SK-N-MC (cell line): ENCODE measurements around the gene ELK4.

Experiments
- DNase-seq: peaks from one replicate; pipeline ENCODE4 v3.0.0-alpha.2; 2011; ENCODE audit warnings: low read depth, low spot score
- H3K27ac ChIP-seq: fragments of 200-600 bp; sonication (generic); 2 replicates; pipeline ENCODE4 v1.5.1; 2016; ENCODE audit warnings: mixed run types
- H3K36me3 ChIP-seq: fragments of 200-600 bp; sonication (generic); 2 replicates; pipeline ENCODE4 v1.6.1; 2017; ENCODE audit warnings: antibody characterized with exemption, low read length, mixed read lengths; ENCODE audit not compliant: insufficient read depth
- H3K4me3 ChIP-seq: fragments of 200-600 bp; sonication (generic); 2 replicates; pipeline ENCODE4 v1.5.1; 2016
- H3K9ac ChIP-seq: fragments of 200-600 bp; sonication (generic); 2 replicates; pipeline ENCODE4 v1.8.0; 2017; ENCODE audit warnings: mixed run types, mixed read lengths; ENCODE audit not compliant: insufficient read length
- H3K9me3 ChIP-seq: fragments of 200-600 bp; sonication (generic); 2 replicates; pipeline ENCODE4 v1.6.1; 2017; ENCODE audit warnings: low read depth, mild to moderate bottlenecking, antibody characterized with exemption, low read length, moderate library complexity, mixed read lengths
- EZH2 ChIP-seq: fragments of 200-600 bp; sonication (generic); IDR thresholded peaks from one replicate; pipeline ENCODE4 v1.6.1; 2017; ENCODE audit warnings: antibody characterized with exemption
- FOXP2 ChIP-seq: optimal IDR thresholded peaks from 2 replicates; pipeline ENCODE3; 2011; ENCODE audit warnings: mild to moderate bottlenecking, moderate library complexity; ENCODE audit not compliant: insufficient read depth; ENCODE audit errors: extremely low read length, control extremely low read depth
- POLR2AphosphoS5 ChIP-seq: IDR thresholded peaks from 2 replicates; pipeline ENCODE4 v1.6.1; 2012; ENCODE audit warnings: mild to moderate bottlenecking, low read depth, low read length, borderline replicate concordance

The ELK4 gene

DNA sequence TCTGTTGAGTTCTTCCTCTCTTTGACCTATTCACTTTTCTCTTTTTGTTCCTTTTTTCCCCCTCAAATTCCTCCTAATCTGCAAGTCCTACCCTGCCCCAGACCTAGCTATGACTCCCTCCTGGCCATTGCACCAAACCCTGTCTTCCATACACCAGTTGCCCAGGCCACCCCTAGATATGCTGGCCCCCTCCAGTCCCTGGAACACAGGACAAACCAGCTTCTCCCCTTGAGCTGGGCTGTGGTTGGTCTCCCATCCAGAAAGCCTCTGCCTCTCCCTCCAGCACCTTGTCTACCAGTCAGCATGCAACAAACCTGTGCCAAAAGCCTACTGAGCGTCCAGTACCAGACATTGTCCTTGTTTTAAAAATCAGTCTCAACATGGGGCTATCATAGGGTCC is 59.4 kb downstream of the ELK4 start:
- no peak for DNase-seq
- no peak overlapping the region for H3K9ac ChIP-seq
- H3K36me3 ChIP-seq = no peaks in the 10 kb centered on the region
- no peaks in the 10 kb centered on the region for H3K9me3 ChIP-seq
- no peak overlapping the region for H3K27ac ChIP-seq
- no peak overlapping the region for H3K4me3 ChIP-seq
- TF ChIP-seq FOXP2 = no peak

DNA sequence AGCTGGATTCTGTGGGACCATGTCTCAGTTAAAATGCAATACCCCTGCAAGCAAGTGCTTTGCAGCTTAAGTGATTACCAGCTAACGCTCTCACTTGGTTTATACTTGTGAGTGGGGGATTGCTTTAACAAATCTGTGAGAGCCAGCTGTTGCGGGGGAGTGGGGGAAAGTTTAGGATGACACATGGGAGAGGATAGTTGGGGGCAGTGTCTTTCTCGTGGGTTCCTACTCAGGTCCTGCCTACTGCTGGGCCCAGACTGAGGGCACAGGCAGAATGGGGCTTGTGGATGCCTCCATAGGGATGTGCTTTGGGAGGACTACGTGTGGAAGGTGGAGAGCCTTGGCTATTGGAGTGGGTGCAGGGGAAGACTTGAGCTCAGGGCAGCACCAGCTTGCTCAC is 60.1 kb downstream of the ELK4 start:
- Histone ChIP-seq H3K9me3 (no peaks in the 10 kb centered on the region), H3K9ac (no peak overlapping the region), H3K36me3 (no peaks in the 10 kb centered on the region), H3K27ac (no peak overlapping the region), H3K4me3 (no peak overlapping the region)
- TF ChIP-seq EZH2 (no peak), FOXP2 (no peak), POLR2AphosphoS5 (no peak)
- DNase-seq = no peak

GRCh38 chr1:205570796-205571537 is 60.8 kb downstream of the ELK4 start:
- no peak overlapping the region for H3K4me3 ChIP-seq
- no peaks in the 10 kb centered on the region for H3K9me3 ChIP-seq
- no peak overlapping the region for H3K27ac ChIP-seq
- no peak for DNase-seq
- no peak for TF ChIP-seq FOXP2
- TF ChIP-seq EZH2 = no peak
- TF ChIP-seq POLR2AphosphoS5 = no peak
- H3K36me3 ChIP-seq = no peaks in the 10 kb centered on the region
- no peak overlapping the region for H3K9ac ChIP-seq

DNA sequence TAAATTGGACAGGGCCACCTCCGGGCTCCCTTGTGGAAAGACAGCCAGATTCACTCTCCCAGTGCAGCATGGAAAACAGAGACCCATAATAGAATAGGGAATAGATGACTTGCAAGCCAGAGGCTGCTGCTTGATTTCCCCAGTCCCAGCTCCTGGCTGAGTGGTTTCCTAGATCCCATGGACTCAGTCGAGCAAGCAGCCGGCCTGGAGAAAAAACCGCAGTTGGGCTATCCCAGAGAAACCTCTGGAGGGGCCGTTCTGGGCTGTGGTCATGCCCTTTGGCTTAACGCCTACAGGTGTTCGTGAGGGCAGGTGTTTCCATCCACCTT is 61.7 kb downstream of the ELK4 start:
- no peak for DNase-seq
- Histone ChIP-seq H3K27ac (no peak overlapping the region), H3K36me3 (no peaks in the 10 kb centered on the region), H3K4me3 (no peak overlapping the region), H3K9ac (no peak overlapping the region), H3K9me3 (no peaks in the 10 kb centered on the region)
- TF ChIP-seq POLR2AphosphoS5 (no peak), FOXP2 (no peak), EZH2 (no peak)

- no peak overlapping the region for H3K9ac ChIP-seq
- TF ChIP-seq EZH2 (peak; percentile 43), FOXP2 (no peak)
- no peak overlapping the region for H3K4me3 ChIP-seq
- no peaks in the 10 kb centered on the region for H3K9me3 ChIP-seq
- DNase-seq = no peak
- no peaks in the 10 kb centered on the region for H3K36me3 ChIP-seq
- no peak overlapping the region for H3K27ac ChIP-seq
Observed at GRCh38 chr1:205569411-205570172, 62.2 kb downstream of the ELK4 start.

GRCh38 chr1:205568469-205569361 is 63.1 kb downstream of the ELK4 start:
- no peak overlapping the region for H3K27ac ChIP-seq
- H3K4me3 ChIP-seq = no peak overlapping the region
- TF ChIP-seq POLR2AphosphoS5 (no peak), EZH2 (no peak), FOXP2 (no peak)
- DNase-seq = no peak
- H3K9ac ChIP-seq = no peak overlapping the region
- no peaks in the 10 kb centered on the region for H3K36me3 ChIP-seq
- H3K9me3 ChIP-seq = no peaks in the 10 kb centered on the region

DNA sequence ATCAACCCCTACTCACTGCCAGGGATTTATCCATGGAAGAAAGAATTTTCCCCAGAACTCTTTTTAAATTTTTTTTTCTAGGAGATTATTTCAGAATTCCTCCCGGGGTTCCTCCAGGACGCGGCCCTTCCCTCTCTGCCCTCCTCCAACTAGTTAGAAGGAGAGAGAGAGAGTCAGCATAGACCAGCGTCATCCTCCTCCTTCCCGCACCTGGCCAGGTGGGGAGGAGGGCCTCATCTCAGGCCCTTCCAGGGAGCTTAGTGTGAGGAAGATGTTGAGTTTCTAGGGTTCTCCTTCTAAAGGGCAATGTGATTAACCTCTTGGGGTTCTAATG is 63.7 kb downstream of the ELK4 start:
- Histone ChIP-seq H3K9me3 (no peaks in the 10 kb centered on the region), H3K9ac (no peak overlapping the region), H3K36me3 (no peaks in the 10 kb centered on the region), H3K4me3 (no peak overlapping the region), H3K27ac (no peak overlapping the region)
- no peak for DNase-seq
- TF ChIP-seq POLR2AphosphoS5 = no peak
- no peak for TF ChIP-seq EZH2
- no peak for TF ChIP-seq FOXP2

DNA sequence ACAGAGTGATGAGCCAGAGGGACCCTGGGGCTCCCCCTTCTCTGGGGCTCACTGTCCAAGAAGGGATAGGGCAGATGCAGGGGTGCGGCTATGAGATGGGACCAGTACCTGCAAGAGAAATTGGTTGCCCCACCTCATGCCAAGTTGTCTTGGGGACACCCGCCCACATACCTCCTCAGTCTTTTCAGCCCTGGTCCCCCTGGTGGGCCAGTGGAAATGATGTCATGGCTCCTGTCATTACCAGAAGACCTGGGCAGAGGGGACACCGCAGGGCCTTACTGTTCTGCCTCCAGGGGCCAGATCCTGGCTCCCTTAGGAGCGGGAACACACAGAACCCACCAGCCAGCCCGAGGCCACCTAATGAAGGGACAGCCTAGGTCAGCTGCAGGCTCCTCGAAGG is 64.1 kb downstream of the ELK4 start:
- Histone ChIP-seq H3K27ac (no peak overlapping the region), H3K9ac (no peak overlapping the region), H3K36me3 (no peaks in the 10 kb centered on the region), H3K9me3 (no peaks in the 10 kb centered on the region), H3K4me3 (no peak overlapping the region)
- no peak for TF ChIP-seq POLR2AphosphoS5
- no peak for TF ChIP-seq FOXP2
- no peak for TF ChIP-seq EZH2
- no peak for DNase-seq

DNA sequence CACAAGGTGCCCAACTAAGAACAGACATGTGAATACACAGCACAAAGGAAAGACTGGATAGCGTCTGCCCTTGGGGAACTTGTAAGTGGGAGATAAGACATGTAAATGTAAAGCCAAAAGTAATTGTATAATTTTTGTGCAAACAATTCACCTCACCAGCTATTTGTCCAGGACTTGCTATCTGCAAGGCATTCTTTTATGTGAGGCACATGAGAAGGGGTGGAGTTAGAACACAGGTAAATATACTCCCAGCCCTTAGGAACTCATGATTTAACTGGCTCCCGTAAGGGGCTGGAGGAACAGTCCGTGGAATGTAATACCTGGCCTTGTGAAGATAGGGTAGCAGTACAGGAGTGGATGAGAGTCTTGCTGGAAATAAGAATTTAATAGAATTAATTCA is 66.0 kb downstream of the ELK4 start:
- no peak for DNase-seq
- Histone ChIP-seq H3K9me3 (no peaks in the 10 kb centered on the region), H3K9ac (no peak overlapping the region), H3K27ac (no peak overlapping the region), H3K36me3 (no peaks in the 10 kb centered on the region), H3K4me3 (no peak overlapping the region)
- no peak for TF ChIP-seq POLR2AphosphoS5
- TF ChIP-seq EZH2 = no peak
- no peak for TF ChIP-seq FOXP2
